Activated CD4-positive, alpha-beta T cell treated with anti-CD3 and anti-CD28 coated beads, Interleukin-2, amount 10 ng/mL, durations not matched to agents 24 days and 14 days (primary cell): ENCODE data around the gene RLF. TPM values are rescaled to one million over a fixed set of nuclear protein-coding genes. Genes with fewer than 3 reads are reported as not detected.

ENCODE experiments used
- DNase-seq: peaks from one replicate; pipeline ENCODE4 v3.0.0; 2022
- H3K27ac Mint-ChIP-seq: one replicate; pipeline ENCODE4 v1.8.0; 2022; ENCODE audit warnings: mild to moderate bottlenecking, mixed read lengths
- H3K27me3 Mint-ChIP-seq: one replicate; pipeline ENCODE4 v1.8.0; 2022; ENCODE audit warnings: mixed read lengths
- H3K36me3 Mint-ChIP-seq: one replicate; pipeline ENCODE4 v1.8.0; 2022; ENCODE audit warnings: low read depth, mild to moderate bottlenecking, mixed read lengths
- H3K4me1 Mint-ChIP-seq: one replicate; pipeline ENCODE4 v1.8.0; 2021; ENCODE audit warnings: mixed read lengths
- H3K4me3 Mint-ChIP-seq: one replicate; pipeline ENCODE4 v1.8.0; 2022; ENCODE audit warnings: mild to moderate bottlenecking, moderate library complexity, mixed read lengths
- H3K9me3 Mint-ChIP-seq: one replicate; pipeline ENCODE4 v1.8.0; 2021; ENCODE audit warnings: mixed read lengths
- intact Hi-C: fragments of 100-400 bp; cut with micrococcal nuclease; formaldehyde crosslinking; loops from one replicate; pipeline ENCODE4 v1.15.1; 2023
- total RNA-seq: library from RNA; stranded (reverse); gene quantifications from 2 replicates; pipeline ENCODE4 v1.2.3, GENCODE V29; 2022

RLF gene
- total RNA-seq, 1 donor from 2014 or later: 21.2 TPM

- Mint-ChIP-seq H3K4me1 (peaks cover 22% of the 10 kb centered on the region), H3K4me3 (no peak overlapping the region), H3K27me3 (no peaks in the 10 kb centered on the region), H3K36me3 (peaks cover 35% of the 10 kb centered on the region), H3K9me3 (no peaks in the 10 kb centered on the region), H3K27ac (no peak overlapping the region)
- intact Hi-C loops: no loop called here
- DNase-seq: no peak
Measured at GRCh38 chr1:40226192-40226591, 65.0 kb downstream of the RLF start.

- H3K27ac Mint-ChIP-seq: peak overlapping the region; percentile 58
Measured at GRCh38 chr1:40232444-40232843, 71.3 kb downstream of the RLF start.

GRCh38 chr1:40239626-40240025 is 78.4 kb downstream of the RLF start:
- H3K27me3 Mint-ChIP-seq: no peaks in the 10 kb centered on the region
- DNase-seq: no peak
- H3K9me3 Mint-ChIP-seq: no peaks in the 10 kb centered on the region
- H3K36me3 Mint-ChIP-seq: peaks cover 60% of the 10 kb centered on the region
- intact Hi-C loops: loop anchor here (2.0 to 5.0 kb wide), 2 partner anchors 15 to 77 kb away; partner anchors contain the start of gene RLF
- no peak overlapping the region for H3K4me3 Mint-ChIP-seq
- H3K27ac Mint-ChIP-seq: no peak overlapping the region
- peaks cover 50% of the 10 kb centered on the region for H3K4me1 Mint-ChIP-seq

More at GRCh38 chr1:40232444-40232843, 71.3 kb downstream of the RLF start:
- Mint-ChIP-seq H3K9me3 (no peaks in the 10 kb centered on the region), H3K4me3 (peak overlapping the region; percentile 30), H3K36me3 (peaks cover 71% of the 10 kb centered on the region), H3K4me1 (peaks cover 37% of the 10 kb centered on the region), H3K27me3 (no peaks in the 10 kb centered on the region)
- DNase-seq: peak; percentile 94
- intact Hi-C loops: loop anchor here (1.0 kb wide), 3 partner anchors 8 to 25 kb away; no protein-coding TSS in a partner anchor

DNA sequence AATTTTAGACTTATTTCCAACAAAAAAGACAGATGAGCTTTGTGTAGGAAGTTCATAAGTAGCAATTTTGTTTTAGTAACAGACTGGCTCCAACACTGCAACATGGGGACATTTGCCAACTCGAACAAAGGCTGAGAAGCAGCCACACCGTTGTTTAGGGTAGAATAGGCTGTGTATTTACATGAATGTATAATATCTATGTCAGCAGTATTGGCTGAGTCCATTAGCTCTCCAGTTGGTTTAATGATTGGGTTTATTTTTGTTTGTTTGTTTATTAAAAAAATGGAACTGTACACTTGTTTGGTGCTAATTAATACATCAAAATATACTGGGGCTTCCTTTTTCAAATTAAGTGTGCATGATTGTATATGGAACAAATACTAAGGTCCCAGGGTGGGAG is 79.2 kb downstream of the RLF start:
- Mint-ChIP-seq H3K27me3 (no peaks in the 10 kb centered on the region), H3K36me3 (peaks cover 55% of the 10 kb centered on the region), H3K27ac (peak overlapping the region; percentile 43), H3K9me3 (no peaks in the 10 kb centered on the region), H3K4me1 (peaks cover 55% of the 10 kb centered on the region), H3K4me3 (no peak overlapping the region)
- intact Hi-C loops: loop anchor here (2.0 to 5.0 kb wide), 2 partner anchors 16 to 78 kb away; partner anchors contain the start of gene RLF
- no peak for DNase-seq

GRCh38 chr1:40241362-40241761 is 80.2 kb downstream of the RLF start:
- DNase-seq: no peak
- peak overlapping the region; percentile 54 for H3K4me3 Mint-ChIP-seq
- H3K27ac Mint-ChIP-seq: peak overlapping the region; percentile 87
- H3K27me3 Mint-ChIP-seq: no peaks in the 10 kb centered on the region
- peaks cover 57% of the 10 kb centered on the region for H3K4me1 Mint-ChIP-seq
- no peaks in the 10 kb centered on the region for H3K9me3 Mint-ChIP-seq
- H3K36me3 Mint-ChIP-seq: peaks cover 47% of the 10 kb centered on the region
- intact Hi-C loops: loop anchor here (1.0 to 5.0 kb wide), 5 partner anchors 9 to 79 kb away; partner anchors contain the start of gene RLF

DNA sequence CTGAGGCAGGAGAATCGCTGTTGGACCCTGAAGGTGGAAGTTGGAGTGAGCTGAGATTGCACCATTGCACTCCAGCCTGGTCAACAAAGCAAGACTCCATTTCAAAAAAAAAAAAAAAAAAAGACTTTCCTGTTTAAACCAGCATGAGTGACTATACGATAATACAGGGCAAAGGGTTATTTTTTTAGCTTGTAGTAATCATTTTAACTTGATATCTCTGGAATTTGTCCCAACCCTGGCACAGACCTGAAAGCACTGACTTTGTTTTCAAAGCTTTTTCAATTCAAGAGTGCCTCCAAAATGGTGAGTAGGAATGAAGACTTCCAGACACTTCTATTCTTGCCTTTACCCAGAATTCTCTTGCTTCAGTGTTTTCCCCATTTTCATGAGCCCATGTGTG is 82.2 kb downstream of the RLF start:
- no peaks in the 10 kb centered on the region for H3K9me3 Mint-ChIP-seq
- DNase-seq: no peak
- no peak overlapping the region for H3K4me3 Mint-ChIP-seq
- intact Hi-C loops: loop anchor here (5.0 kb wide), 1 partner anchor 81 kb away; the partner anchor contains the start of gene RLF
- H3K36me3 Mint-ChIP-seq: peaks cover 28% of the 10 kb centered on the region
- H3K27me3 Mint-ChIP-seq: no peaks in the 10 kb centered on the region
- H3K4me1 Mint-ChIP-seq: peaks cover 46% of the 10 kb centered on the region
- H3K27ac Mint-ChIP-seq: no peak overlapping the region

GRCh38 chr1:40244138-40244744 is 83.1 kb downstream of the RLF start:
- intact Hi-C loops: loop anchor here (5.0 kb wide), 1 partner anchor 82 kb away; the partner anchor contains the start of gene RLF
- Mint-ChIP-seq H3K4me1 (peaks cover 37% of the 10 kb centered on the region), H3K9me3 (no peaks in the 10 kb centered on the region), H3K27ac (peak overlapping the region; percentile 26), H3K4me3 (no peak overlapping the region), H3K36me3 (peaks cover 19% of the 10 kb centered on the region), H3K27me3 (no peaks in the 10 kb centered on the region)
- DNase-seq: no peak

GRCh38 chr1:40245686-40246085 is 84.5 kb downstream of the RLF start:
- intact Hi-C loops: no loop called here
- Mint-ChIP-seq H3K4me3 (no peak overlapping the region), H3K27ac (no peak overlapping the region)

GRCh38 chr1:40247655-40248054 is 86.5 kb downstream of the RLF start, which contains the start of gene TMCO2:
TSS of gene TMCO2 (plus strand) at chr1:40247937. CDS start at chr1:40247994, 57 bp downstream.
- intact Hi-C loops: no loop called here

More at GRCh38 chr1:40245686-40246085, 84.5 kb downstream of the RLF start:
- no peak for DNase-seq
- Mint-ChIP-seq H3K27me3 (no peaks in the 10 kb centered on the region), H3K9me3 (no peaks in the 10 kb centered on the region), H3K4me1 (peaks cover 27% of the 10 kb centered on the region), H3K36me3 (peaks cover 5% of the 10 kb centered on the region)

GRCh38 chr1:40248412-40248811 is 87.2 kb downstream of the RLF start:
- H3K36me3 Mint-ChIP-seq: no peaks in the 10 kb centered on the region
- H3K4me1 Mint-ChIP-seq: peaks cover 21% of the 10 kb centered on the region
- no peak overlapping the region for H3K27ac Mint-ChIP-seq
- no peaks in the 10 kb centered on the region for H3K27me3 Mint-ChIP-seq
- no peak for DNase-seq
- intact Hi-C loops: no loop called here
- H3K4me3 Mint-ChIP-seq: no peak overlapping the region
- H3K9me3 Mint-ChIP-seq: no peaks in the 10 kb centered on the region

More at GRCh38 chr1:40247655-40248054, 86.5 kb downstream of the RLF start, which contains the start of gene TMCO2:
- H3K9me3 Mint-ChIP-seq: no peaks in the 10 kb centered on the region
- H3K4me3 Mint-ChIP-seq: no peak within 1 kb of the TSS
- no peak within 1 kb of the TSS for H3K27ac Mint-ChIP-seq
- no peak for DNase-seq
- H3K4me1 Mint-ChIP-seq: peaks cover 21% of the 10 kb centered on the region
- no peaks in the 10 kb centered on the region for H3K27me3 Mint-ChIP-seq
- H3K36me3 Mint-ChIP-seq: no peaks in the 10 kb centered on the region

GRCh38 chr1:40251456-40251855 is 90.3 kb downstream of the RLF start:
- no peaks in the 10 kb centered on the region for H3K27me3 Mint-ChIP-seq
- H3K4me1 Mint-ChIP-seq: peaks cover 15% of the 10 kb centered on the region
- no peaks in the 10 kb centered on the region for H3K9me3 Mint-ChIP-seq
- no peak overlapping the region for H3K4me3 Mint-ChIP-seq
- no peaks in the 10 kb centered on the region for H3K36me3 Mint-ChIP-seq
- intact Hi-C loops: no loop called here
- no peak for DNase-seq
- no peak overlapping the region for H3K27ac Mint-ChIP-seq

DNA sequence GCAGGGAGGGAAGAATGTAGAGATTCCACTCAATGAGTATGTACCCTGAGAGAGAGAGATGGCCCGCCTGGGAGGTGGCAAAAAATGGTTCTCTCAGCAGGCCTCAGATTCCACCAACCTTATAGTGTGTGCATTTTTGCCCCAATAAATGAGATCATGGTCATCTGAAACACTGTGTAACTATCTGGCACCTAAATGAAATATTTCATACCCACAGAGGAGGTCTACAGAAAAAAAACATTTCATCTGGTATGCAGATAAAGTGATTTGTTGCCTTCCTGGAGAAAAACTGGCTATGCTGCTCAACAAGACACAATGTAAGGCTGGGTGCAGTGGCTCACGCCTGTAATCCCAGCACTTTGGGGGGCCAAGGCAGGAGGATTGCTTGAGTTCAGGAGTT is 91.4 kb downstream of the RLF start:
- Mint-ChIP-seq H3K4me1 (peaks cover 15% of the 10 kb centered on the region), H3K36me3 (no peaks in the 10 kb centered on the region), H3K9me3 (no peaks in the 10 kb centered on the region), H3K27ac (no peak overlapping the region), H3K27me3 (no peaks in the 10 kb centered on the region), H3K4me3 (no peak overlapping the region)
- intact Hi-C loops: no loop called here
- no peak for DNase-seq

GRCh38 chr1:40255231-40255630 is 94.0 kb downstream of the RLF start:
- no peak overlapping the region for H3K27ac Mint-ChIP-seq

GRCh38 chr1:40256401-40257084 is 95.4 kb downstream of the RLF start:
- no peak for DNase-seq
- peak overlapping the region; percentile 76 for H3K27ac Mint-ChIP-seq
- H3K4me1 Mint-ChIP-seq: peaks cover 26% of the 10 kb centered on the region
- peaks cover 25% of the 10 kb centered on the region for H3K36me3 Mint-ChIP-seq
- H3K4me3 Mint-ChIP-seq: peak overlapping the region; percentile 87
- H3K27me3 Mint-ChIP-seq: no peaks in the 10 kb centered on the region
- intact Hi-C loops: loop anchor here (1.0 to 5.0 kb wide), 4 partner anchors 15 to 116 kb away; partner anchors contain the start of gene SMAP2
- no peaks in the 10 kb centered on the region for H3K9me3 Mint-ChIP-seq

More at GRCh38 chr1:40255231-40255630, 94.0 kb downstream of the RLF start:
- Mint-ChIP-seq H3K36me3 (peaks cover 11% of the 10 kb centered on the region), H3K27me3 (no peaks in the 10 kb centered on the region), H3K9me3 (no peaks in the 10 kb centered on the region), H3K4me1 (peaks cover 23% of the 10 kb centered on the region), H3K4me3 (no peak overlapping the region)
- intact Hi-C loops: loop anchor here (5.0 kb wide), 2 partner anchors 33 to 117 kb away; partner anchors contain the start of gene SMAP2
- DNase-seq: no peak
